KOPT-K1 (cell line): ENCODE results near the gene WDFY2.
"Not testable (repeated sequence)": the region's sequence is repeated elsewhere in the genome, so short reads cannot be mapped to it uniquely, and the experiment has no call there.

Experiments used
- H3K27ac ChIP-seq: fragments of 200-600 bp; sonication (generic); 2 replicates; pipeline ENCODE4 v1.5.1; 2016; ENCODE audit warnings: antibody characterized with exemption, mild to moderate bottlenecking, low read depth, low read length; ENCODE audit not compliant: poor library complexity, severe bottlenecking
- H3K36me3 ChIP-seq: fragments of 200-600 bp; sonication (generic); 2 replicates; pipeline ENCODE4 v1.5.1; 2017; ENCODE audit warnings: antibody characterized with exemption, mild to moderate bottlenecking, low read length, moderate library complexity; ENCODE audit not compliant: insufficient read depth
- H3K9me3 ChIP-seq: fragments of 200-600 bp; sonication (generic); 2 replicates; pipeline ENCODE4 v1.5.1; 2017; ENCODE audit warnings: antibody characterized with exemption, low read length, mild to moderate bottlenecking; ENCODE audit not compliant: insufficient read depth, poor library complexity, severe bottlenecking

Gene WDFY2

DNA sequence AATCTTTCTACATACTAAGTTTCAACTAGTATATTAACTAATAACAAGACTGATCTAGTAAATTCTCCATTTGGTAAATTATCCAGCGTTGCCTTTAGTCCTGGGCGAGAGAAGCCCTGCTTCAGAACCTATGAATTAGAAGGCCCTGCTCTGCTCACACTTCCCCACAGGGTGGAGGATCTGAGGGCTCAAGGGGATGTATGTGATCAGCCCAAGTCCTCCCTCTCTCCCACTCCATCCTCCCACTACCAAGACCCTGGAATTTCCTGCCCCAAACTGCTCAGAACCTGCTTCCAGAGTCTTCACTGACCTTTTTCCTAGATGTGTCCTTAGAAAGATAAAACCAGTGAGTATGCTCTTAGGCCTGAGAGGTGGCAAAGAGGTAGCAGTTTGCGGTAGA lies 91.6 kb downstream of the WDFY2 start:
- H3K9me3 ChIP-seq, result no peaks in the 10 kb centered on the region
- H3K36me3 ChIP-seq, result no peaks in the 10 kb centered on the region
- H3K27ac ChIP-seq, result no peak overlapping the region

DNA sequence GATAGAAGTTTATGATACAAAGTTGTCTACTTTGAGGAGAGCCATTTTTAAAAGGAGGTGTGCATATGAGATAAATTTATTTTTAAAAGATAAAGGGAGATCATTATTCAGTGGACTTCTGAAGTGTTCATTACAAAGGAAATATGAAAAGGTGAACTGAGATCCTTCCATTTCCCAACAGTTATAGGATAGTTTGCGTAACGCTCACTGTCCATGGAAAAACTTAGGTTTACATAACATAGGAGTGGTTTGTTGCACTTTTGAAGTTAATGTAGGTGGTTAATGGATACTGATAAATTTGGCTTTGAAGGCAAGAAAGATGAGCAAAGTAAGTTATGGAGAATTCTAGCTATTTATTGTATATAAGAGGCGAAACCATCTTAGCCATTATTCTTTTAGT lies 92.5 kb downstream of the WDFY2 start:
- Histone ChIP-seq H3K9me3 (no peaks in the 10 kb centered on the region), H3K36me3 (no peaks in the 10 kb centered on the region), H3K27ac (no peak overlapping the region)

DNA sequence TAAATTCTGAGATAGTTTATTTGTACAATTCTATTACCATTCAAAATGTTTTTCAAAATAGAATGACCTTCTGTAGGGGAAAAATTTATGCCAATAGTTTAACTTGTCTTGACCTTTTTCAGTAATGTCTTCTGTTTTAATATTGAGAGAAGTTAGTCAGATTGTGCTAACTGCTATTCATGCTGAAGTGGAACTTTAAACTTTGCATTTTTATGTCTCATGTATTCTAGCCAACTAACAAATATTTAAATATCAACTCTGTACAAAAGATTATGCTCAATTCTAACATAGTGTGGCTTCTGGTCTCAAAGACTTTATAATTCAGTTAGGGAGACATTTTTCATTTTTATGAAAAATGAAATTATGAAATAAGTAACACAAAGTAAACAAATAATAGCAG lies 94.2 kb downstream of the WDFY2 start:
- Histone ChIP-seq H3K27ac (no peak overlapping the region), H3K36me3 (no peaks in the 10 kb centered on the region), H3K9me3 (no peaks in the 10 kb centered on the region)

DNA sequence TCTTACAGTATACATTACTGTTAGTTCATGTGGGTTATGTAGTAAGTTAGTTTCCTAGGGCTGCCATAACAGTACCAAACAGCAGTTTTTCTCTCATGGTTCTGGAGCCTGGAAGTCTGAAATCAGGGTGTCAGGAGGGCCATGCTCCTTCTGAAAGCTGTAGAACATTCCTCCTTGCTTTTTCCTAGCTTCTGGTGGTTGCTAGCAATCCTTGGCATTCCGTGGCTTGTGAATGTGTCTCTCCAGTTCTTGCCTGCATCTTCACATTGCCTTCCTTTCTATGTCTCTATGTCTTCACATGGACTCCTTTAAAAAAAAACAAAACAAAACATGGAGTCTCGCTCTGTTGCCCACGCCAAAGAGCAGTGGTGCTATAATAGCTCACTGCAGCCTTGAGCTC lies 95.4 kb downstream of the WDFY2 start:
- Histone ChIP-seq H3K27ac (no peak overlapping the region), H3K9me3 (no peaks in the 10 kb centered on the region), H3K36me3 (no peaks in the 10 kb centered on the region)

DNA sequence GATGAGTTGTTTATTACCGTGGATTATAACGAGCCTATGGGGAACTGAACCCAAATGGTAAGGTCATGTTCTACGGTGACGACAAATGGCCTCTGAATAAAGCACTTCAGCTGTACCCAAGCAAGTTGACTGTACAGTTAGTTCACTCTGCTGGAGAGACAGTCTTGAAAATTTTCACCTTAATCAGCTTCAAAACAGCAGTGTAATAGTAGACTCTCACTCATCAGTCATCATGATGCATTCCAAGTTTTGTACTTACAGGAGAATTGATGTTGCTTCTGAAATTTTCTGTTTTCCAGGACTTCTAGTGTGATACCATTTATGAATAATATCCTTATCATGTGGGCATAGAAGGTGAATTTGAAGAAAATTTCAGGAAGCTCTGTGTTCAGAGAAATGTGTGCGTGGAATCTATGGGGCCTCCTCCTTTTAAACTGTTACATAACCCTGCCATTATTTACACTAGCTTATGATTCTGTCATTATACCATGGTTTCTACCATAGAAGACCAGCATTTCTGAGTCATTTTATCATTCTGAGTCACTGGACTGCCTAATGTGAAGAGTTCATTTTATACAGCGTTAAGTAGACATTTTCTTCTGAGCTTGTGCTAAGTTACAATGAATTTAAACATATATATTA lies 96.9 kb downstream of the WDFY2 start:
- no peaks in the 10 kb centered on the region for H3K9me3 ChIP-seq
- H3K36me3 ChIP-seq, result no peaks in the 10 kb centered on the region
- H3K27ac ChIP-seq, result no peak overlapping the region

DNA sequence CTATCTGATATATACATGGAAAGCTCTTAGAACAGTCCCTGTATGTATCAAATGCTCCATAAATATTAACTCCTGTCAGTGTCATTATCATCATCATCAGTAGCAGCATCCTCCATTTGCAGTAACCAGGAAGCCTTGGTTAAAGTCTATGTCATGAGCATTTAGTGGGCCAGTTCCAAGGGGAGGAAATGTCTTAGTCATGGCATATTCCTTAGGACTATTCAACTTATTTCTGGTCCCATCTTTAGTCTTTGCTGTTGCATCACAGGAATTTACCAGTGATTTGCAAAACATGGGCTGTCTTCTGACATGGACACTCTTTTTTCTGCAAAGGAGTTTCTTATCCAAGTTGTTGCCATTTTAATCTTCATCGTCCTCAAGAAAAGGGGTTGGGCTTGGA lies 98.4 kb downstream of the WDFY2 start:
- Histone ChIP-seq H3K9me3 (no peaks in the 10 kb centered on the region), H3K36me3 (no peaks in the 10 kb centered on the region), H3K27ac (no peak overlapping the region)

DNA sequence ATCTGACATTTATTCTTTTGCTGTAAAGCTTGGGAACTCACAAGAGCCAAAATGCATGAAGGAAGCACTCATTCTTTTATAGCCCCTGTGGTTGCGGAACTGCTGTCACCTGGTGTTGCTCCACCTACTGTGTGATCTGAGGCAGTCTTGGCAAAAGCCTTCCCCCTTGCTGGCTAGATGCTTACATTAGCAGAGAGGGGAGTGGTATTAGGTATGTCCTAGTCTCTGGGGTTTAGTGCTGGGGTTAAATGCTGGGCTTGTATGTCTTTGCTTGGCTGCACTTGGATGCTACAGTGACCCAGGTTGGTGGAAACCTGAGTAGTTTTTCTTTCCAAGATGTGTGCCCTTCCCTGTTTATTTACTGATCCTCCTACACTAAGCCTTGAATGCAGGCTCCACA lies 99.3 kb downstream of the WDFY2 start:
- Histone ChIP-seq H3K36me3 (no peaks in the 10 kb centered on the region), H3K9me3 (no peaks in the 10 kb centered on the region), H3K27ac (no peak overlapping the region)

DNA sequence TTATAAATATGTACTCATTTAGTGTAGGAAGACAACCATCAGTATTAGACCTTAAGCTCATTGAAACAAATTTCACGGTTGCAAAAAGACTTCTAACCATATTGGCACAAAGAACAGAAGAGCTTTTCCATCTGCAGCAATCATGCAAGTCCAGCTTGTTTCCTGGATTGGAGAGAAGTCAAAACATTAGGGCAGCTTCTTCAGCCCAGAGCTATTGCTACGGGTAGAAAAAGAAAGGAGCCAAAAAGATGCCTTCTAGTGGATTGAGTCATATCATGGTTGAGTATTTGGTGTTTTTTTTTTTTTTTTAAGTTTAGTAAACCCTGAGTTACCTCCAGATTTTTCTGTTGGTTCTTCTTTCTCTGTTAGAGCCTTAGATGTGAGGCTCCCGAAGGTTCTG lies 99.8 kb downstream of the WDFY2 start:
- no peak overlapping the region for H3K27ac ChIP-seq
- no peaks in the 10 kb centered on the region for H3K9me3 ChIP-seq
- no peaks in the 10 kb centered on the region for H3K36me3 ChIP-seq

DNA sequence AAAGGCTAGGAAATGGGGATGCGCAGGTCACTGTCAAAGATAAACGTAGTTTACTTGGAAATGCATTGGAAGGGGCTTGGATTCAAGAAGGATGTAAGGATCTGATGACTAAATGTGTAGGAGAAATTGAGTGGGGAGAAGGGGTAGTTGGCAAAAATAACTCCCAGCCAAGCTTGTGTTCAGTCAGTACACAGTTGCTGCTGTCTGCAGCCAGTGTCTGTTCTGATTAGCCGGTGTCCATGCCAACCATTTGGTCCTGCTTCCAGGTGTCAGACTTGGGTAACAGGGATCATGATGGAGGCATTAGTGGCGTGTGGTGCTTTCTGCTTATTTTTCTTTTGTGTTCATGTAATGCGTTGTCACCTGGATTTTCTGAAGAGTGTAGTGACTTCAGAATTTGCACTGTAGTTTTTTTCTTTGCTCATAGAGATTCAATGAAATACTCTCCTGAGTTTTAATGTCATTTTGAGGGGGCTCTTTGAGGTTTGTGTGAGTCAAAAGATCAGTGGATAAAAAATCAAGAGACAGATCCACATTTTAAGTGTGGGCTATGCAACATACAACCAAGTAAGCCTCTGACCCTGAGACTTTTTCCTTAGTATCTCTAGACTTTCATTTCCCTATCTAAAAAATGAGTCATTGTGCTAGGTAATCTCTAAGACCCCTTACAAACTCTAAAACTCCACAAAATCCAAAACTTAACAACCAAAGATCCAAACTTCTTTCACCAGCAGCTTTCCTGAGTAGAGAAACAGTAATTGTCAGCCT lies 103.9 kb downstream of the WDFY2 start:
- Histone ChIP-seq H3K36me3 (no peaks in the 10 kb centered on the region), H3K27ac (no peak overlapping the region), H3K9me3 (no peaks in the 10 kb centered on the region)

DNA sequence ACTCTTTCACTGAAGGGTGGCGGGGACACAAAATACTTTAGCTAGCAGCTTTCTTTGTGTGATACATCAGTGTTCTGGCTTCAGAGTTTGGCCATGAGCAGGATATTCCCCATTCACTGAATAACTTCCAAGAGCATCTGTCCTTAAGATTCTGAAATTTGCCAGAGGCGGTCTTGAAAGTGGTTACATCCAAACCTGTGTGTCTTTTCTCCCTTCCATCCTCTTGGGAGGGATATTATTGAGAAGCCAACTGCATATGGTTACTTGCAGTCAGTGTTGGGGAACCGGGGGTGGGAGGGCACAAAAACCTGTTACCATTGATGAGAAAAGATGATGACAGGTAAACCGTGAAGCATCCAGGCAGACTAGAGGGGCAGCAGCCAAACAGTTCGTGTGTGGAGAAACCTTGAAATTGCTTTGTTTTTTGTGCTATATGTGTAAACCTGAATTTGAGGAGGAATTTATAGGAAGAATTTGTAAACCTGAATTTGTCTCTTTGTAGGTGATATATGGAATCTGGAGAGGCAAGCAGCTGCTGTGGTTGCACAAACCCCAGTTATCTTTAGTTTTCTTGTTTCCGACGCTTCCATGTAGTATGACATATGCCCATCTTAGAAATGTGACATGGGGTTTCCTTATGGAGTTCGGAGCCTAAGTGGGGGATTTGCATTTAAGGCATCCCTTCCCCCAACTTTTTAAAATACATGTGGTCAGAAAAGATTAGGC lies 104.8 kb downstream of the WDFY2 start:
- Histone ChIP-seq H3K27ac (no peak overlapping the region), H3K9me3 (no peaks in the 10 kb centered on the region), H3K36me3 (no peaks in the 10 kb centered on the region)

DNA sequence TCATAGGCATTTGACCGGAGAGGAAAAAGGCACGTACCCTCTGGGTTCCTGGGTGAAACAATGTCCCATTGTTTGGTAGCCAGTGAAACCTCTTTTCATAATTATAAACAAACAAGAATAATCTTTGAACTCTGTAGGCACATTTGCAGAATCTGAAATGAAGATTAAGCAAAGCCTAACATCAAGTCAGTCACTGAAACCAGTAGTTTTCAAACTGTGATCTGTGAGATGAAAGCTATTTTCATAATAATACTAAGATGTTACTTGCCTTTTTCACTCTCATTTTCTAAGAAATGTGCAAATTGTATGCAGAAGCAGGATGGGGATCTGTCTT lies 105.4 kb downstream of the WDFY2 start:
- Histone ChIP-seq H3K9me3 (no peaks in the 10 kb centered on the region), H3K27ac (no peak overlapping the region), H3K36me3 (no peaks in the 10 kb centered on the region)

DNA sequence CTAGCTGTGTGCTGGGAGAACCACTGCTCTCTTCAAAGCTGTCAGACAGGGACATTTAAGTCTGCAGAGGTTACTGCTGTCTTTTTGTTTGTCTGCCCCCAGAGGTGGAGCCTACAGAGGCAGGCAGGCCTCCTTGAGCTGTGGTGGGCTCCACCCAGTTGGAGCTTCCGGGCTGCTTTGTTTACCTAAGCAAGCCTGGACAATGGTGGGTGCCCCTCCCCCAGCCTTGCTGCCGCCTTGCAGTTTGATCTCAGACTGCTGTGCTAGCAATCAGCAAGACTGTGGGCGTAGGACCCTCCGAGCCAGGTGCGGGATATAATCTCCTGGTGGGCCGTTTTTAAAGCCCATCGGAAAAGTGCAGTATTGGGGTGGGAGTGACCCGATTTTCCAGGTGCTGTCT lies 111.4 kb downstream of the WDFY2 start:
- not testable (repeated sequence) for H3K36me3 ChIP-seq, H3K9me3 ChIP-seq, H3K27ac ChIP-seq

DNA sequence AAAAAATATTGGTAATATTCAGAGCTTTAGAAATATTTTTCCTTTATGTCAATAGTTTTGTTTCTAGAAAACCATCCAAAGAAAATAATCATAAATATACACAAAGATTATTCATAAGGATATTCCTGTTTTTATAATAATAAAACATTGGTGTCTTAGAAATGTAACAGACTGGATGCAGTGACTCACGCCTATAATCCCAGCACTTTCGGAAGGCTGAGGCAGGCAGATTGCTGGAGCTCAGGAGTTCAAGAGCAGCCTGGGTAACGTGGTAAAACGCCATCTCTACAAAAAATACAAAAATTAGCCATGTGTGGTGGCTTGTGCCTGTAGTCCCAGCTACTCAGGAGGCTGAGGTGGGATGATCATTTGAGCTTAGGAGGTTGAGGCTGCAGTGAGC lies 112.9 kb downstream of the WDFY2 start:
- no peak overlapping the region for H3K27ac ChIP-seq

DNA sequence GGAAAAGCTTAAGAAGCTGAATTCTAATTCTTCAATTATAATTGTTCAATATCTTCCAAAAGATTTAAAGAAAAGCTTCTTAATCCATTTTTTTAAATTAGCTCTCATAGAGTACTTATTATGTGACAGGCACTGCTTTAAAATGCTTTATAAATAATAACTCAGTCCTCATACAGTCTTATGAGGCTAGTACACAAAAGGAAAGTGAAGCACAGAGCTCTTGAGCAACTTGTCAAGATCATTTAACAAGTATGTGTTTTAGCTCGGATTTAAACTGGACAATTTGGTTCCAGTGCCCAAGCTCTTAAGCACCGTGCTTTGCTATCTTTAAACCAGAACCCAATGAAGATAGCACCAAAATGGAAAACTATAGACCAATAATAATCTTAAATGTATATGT lies 113.6 kb downstream of the WDFY2 start:
- H3K27ac ChIP-seq, result no peak overlapping the region
- H3K36me3 ChIP-seq, result no peaks in the 10 kb centered on the region
- H3K9me3 ChIP-seq, result no peaks in the 10 kb centered on the region

More for the DNA sequence above, 112.9 kb downstream of the WDFY2 start:
- Histone ChIP-seq H3K36me3 (no peaks in the 10 kb centered on the region), H3K9me3 (no peaks in the 10 kb centered on the region)

DNA sequence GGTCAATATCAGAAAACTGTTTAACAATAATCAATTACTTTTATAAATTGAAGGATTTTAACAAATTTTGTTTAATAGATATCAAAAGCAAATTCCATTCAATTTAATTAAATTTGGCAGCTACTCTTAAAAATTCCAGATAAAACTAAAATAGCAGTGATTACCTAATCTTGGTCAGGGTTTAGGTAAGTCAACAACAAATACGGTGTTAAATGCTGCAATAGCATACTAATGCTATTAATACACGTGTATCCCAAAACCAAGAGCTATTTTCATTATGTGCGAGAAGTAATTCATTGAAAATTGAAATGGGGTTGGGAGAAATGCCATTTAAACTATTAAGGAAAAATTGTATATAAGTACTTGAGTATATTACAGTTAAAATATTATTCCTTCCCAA lies 114.1 kb downstream of the WDFY2 start:
- no peaks in the 10 kb centered on the region for H3K36me3 ChIP-seq
- no peak overlapping the region for H3K27ac ChIP-seq
- no peaks in the 10 kb centered on the region for H3K9me3 ChIP-seq
